Uterus (tissue), 2 donors: ENCODE data around the gene ECT2.

Experiments
- CTCF ChIP-seq, 4 experiments: fragments of 200-600 bp in 2 of 4; fragments of 450-650 bp in 2 of 4; sonication (generic) in 2 of 4; IDR thresholded peaks; one replicate each; pipeline ENCODE4 v1.5.1; 2016 to 2019; ENCODE audit warnings: antibody characterized with exemption in 4 of 4, mild to moderate bottlenecking in 2 of 4, moderate library complexity in 1 of 4
- POLR2A ChIP-seq, 2 donors: fragments of 450-650 bp; IDR thresholded peaks; one replicate each; pipeline ENCODE4 v1.6.1; 2016; ENCODE audit warnings: antibody characterized with exemption in 2 of 2, mild to moderate bottlenecking in 1 of 2, moderate library complexity in 1 of 2

DNA sequence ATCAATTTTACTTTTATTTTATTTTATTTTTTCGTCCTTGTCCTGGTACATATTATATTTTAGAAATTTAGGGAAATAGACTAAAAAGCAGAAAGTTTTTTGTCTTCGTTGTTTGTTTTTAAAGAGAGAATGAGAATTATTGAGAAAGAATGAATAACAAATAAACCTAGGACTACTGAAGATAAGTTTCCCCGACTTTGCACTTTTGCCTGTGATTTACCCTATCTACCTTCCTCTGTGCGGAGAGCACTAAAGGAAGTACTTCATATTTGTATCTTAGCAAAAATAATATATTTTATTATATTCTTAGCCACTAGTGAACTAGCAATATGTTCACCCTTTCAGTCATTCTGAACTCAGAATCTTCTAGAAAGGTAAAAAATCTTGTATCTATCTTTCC is 60.6 kb downstream of the ECT2 start:
- TF ChIP-seq CTCF (IDR thresholded peaks at IDR 0.05), result no peak
- no peak for TF ChIP-seq POLR2A (IDR thresholded peaks at IDR 0.05)
